Measurements from ENCODE around the gene KIF1C. TPM values are rescaled to one million over a fixed set of nuclear protein-coding genes. Genes with fewer than 3 reads are reported as not detected.
A peak's percentile ranks its signal among the peaks of the same experiment; 100 is the strongest.

The KIF1C gene
- polyA plus RNA-seq, 2 donors: 64.7 to 71.6 TPM

DNA sequence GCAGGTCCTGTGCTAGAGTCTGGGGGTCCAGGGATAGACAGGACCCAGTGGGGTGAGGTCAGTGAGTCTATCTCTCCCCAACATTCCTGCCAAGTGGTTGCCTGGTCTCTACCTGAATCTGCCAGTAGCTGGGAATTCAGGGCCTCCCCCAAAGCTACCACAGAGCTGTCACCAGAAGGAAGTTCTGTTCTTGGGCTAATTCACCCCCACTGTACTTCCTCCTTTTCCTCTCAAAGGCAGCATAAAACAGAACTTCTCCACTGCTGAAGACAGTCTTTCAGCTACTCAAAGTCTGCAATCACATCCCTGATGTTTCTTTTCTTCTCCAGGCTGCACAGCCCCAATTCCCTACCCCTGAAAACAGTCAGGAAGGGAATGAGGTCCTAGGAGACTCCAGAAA, 19.0 kb upstream of the KIF1C start:
- H3K36me3 ChIP-seq (ENCODE audit: control insufficient read depth in 2 of 2, insufficient read depth in 2 of 2, low read length in 1 of 2): peaks cover 20 to 39% of the 10 kb centered on the region in 2 donors
- H3K27me3 ChIP-seq (ENCODE audit: control insufficient read depth in 1 of 2, insufficient read depth in 2 of 2, low read length in 2 of 2): no peaks in the 10 kb centered on the region
- no peak overlapping the region for H3K4me3 ChIP-seq (ENCODE audit: low read depth in 1 of 2, low read length in 2 of 2)
- peaks cover 0 to 3% of the 10 kb centered on the region in 2 donors for H3K4me1 ChIP-seq (ENCODE audit: control insufficient read depth in 2 of 2, insufficient read depth in 2 of 2, low read length in 1 of 2)
- H3K9me3 ChIP-seq (ENCODE audit: control insufficient read depth in 2 of 2, insufficient read depth in 1 of 2, low read depth in 1 of 2, low read length in 1 of 2): no peaks in the 10 kb centered on the region
- H3K27ac ChIP-seq (ENCODE audit: low read depth in 2 of 2, low read length in 1 of 2): no peak overlapping the region

DNA sequence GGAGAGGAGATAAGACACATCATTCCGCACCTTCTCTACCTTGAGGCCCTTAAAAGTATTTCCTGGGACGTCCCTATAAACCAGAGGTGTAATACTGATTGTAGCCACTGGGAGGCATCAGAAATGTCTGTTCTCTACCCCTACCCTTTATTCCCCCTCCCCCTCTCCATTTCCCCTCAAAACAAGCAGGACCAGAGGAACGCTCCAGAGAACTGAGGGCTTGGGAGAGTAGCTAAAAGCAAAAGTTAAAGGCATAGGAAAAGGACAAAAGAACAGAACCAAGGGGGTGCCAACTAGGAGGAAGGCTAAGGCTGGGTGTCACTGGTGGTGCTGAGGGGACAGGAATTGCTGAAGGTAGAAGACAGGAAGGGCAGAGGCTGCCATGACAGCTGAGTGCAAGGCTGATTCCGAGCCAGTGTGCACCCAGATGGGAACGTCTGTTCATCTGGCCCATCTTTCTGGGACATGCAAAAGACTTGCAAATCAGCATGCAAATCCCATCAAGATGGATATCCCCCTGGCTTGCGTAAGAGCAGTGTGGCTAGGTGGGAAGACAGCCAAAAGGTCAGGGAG, 17.0 kb upstream of the KIF1C start:
- Histone ChIP-seq H3K27ac (ENCODE audit: low read depth in 2 of 2, low read length in 1 of 2) (no peak overlapping the region), H3K4me3 (ENCODE audit: low read depth in 1 of 2, low read length in 2 of 2) (no peak overlapping the region), H3K9me3 (ENCODE audit: control insufficient read depth in 2 of 2, insufficient read depth in 1 of 2, low read depth in 1 of 2, low read length in 1 of 2) (no peaks in the 10 kb centered on the region), H3K27me3 (ENCODE audit: control insufficient read depth in 1 of 2, insufficient read depth in 2 of 2, low read length in 2 of 2) (no peaks in the 10 kb centered on the region), H3K36me3 (ENCODE audit: control insufficient read depth in 2 of 2, insufficient read depth in 2 of 2, low read length in 1 of 2) (peaks cover 13 to 32% of the 10 kb centered on the region in 2 donors), H3K4me1 (ENCODE audit: control insufficient read depth in 2 of 2, insufficient read depth in 2 of 2, low read length in 1 of 2) (peaks cover 0 to 3% of the 10 kb centered on the region in 2 donors)
- 39 to 43% methylated on average over 6 of the region's 6 CpGs for WGBS, 2 donors

GRCh38 chr17:4982305-4982704, 15.4 kb upstream of the KIF1C start:
- no peak overlapping the region for H3K4me3 ChIP-seq (ENCODE audit: low read depth in 1 of 2, low read length in 2 of 2)
- no peaks in the 10 kb centered on the region for H3K27me3 ChIP-seq (ENCODE audit: control insufficient read depth in 1 of 2, insufficient read depth in 2 of 2, low read length in 2 of 2)
- no peaks in the 10 kb centered on the region for H3K9me3 ChIP-seq (ENCODE audit: control insufficient read depth in 2 of 2, insufficient read depth in 1 of 2, low read depth in 1 of 2, low read length in 1 of 2)
- peaks cover 0 to 3% of the 10 kb centered on the region in 2 donors for H3K4me1 ChIP-seq (ENCODE audit: control insufficient read depth in 2 of 2, insufficient read depth in 2 of 2, low read length in 1 of 2)
- H3K36me3 ChIP-seq (ENCODE audit: control insufficient read depth in 2 of 2, insufficient read depth in 2 of 2, low read length in 1 of 2): peaks cover 13 to 28% of the 10 kb centered on the region in 2 donors
- H3K27ac ChIP-seq (ENCODE audit: low read depth in 2 of 2, low read length in 1 of 2): no peak overlapping the region
- 69 to 78% methylated on average over 5 of the region's 5 CpGs for WGBS, 2 donors

- Histone ChIP-seq H3K27me3 (ENCODE audit: control insufficient read depth in 1 of 2, insufficient read depth in 2 of 2, low read length in 2 of 2) (no peaks in the 10 kb centered on the region), H3K27ac (ENCODE audit: low read depth in 2 of 2, low read length in 1 of 2) (peak overlapping the region; percentile 88), H3K36me3 (ENCODE audit: control insufficient read depth in 2 of 2, insufficient read depth in 2 of 2, low read length in 1 of 2) (peaks cover 0 to 6% of the 10 kb centered on the region in 2 donors), H3K9me3 (ENCODE audit: control insufficient read depth in 2 of 2, insufficient read depth in 1 of 2, low read depth in 1 of 2, low read length in 1 of 2) (no peaks in the 10 kb centered on the region), H3K4me3 (ENCODE audit: low read depth in 1 of 2, low read length in 2 of 2) (peak overlapping the region; percentile 75 to 94), H3K4me1 (ENCODE audit: control insufficient read depth in 2 of 2, insufficient read depth in 2 of 2, low read length in 1 of 2) (peaks cover 0 to 6% of the 10 kb centered on the region in 2 donors)
- WGBS, 2 donors: 28 to 30% methylated on average over 5 of the region's 5 CpGs
Observed at GRCh38 chr17:4986403-4986802, 11.3 kb upstream of the KIF1C start.

DNA sequence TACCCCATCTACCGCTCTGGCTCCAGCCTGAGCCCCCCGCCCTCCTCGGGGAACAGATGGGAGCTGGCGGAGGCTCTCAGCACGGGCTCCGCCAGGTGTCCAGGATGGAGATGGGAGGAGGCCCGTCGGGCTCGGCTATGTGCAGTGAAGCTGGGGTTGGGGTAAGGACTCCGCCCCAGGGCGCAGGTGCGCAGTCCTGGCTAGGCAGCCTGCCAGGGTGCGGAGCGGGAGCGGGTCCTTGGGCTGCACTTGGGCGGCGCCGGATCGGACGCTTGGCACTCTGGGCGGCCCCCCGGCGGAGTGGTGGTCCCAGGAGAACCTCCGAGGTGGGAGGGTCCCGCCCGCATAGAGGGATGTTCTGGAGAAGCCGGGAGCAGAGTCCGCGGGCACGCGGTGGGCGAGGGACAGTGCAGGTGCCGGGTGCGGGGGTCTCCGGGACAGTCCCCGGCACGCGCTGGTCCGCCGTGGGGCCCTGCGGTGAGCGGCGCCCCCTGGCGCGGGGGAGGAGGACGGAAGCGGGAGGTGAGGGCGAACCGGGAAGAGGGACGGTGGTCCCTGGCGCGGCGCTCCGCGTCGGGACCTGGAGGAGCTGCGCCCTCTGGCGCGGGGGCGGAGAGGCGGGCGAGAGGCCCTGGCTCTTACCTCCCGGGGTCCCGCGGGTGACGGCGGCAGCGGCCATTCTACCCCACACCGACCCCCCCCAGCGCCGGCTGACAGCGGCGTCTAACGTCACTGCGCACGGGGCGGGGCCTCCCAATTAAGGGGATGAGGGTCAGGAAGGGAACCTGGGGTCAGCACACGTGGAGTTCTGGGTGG, 10.6 kb upstream of the KIF1C start, which contains the start of gene CAMTA2:
Gene CAMTA2, minus strand, starts transcription at position 725 of the 816 bp plus-strand sequence. CDS start 1,453 bp downstream, outside the sequence.
- Histone ChIP-seq H3K4me3 (ENCODE audit: low read depth in 1 of 2, low read length in 2 of 2) (peak within 1 kb of the TSS; percentile 75 to 94), H3K9me3 (ENCODE audit: control insufficient read depth in 2 of 2, insufficient read depth in 1 of 2, low read depth in 1 of 2, low read length in 1 of 2) (no peaks in the 10 kb centered on the region), H3K4me1 (ENCODE audit: control insufficient read depth in 2 of 2, insufficient read depth in 2 of 2, low read length in 1 of 2) (peaks cover 0 to 6% of the 10 kb centered on the region in 2 donors), H3K36me3 (ENCODE audit: control insufficient read depth in 2 of 2, insufficient read depth in 2 of 2, low read length in 1 of 2) (peaks cover 0 to 5% of the 10 kb centered on the region in 2 donors), H3K27me3 (ENCODE audit: control insufficient read depth in 1 of 2, insufficient read depth in 2 of 2, low read length in 2 of 2) (no peaks in the 10 kb centered on the region), H3K27ac (ENCODE audit: low read depth in 2 of 2, low read length in 1 of 2) (peak within 1 kb of the TSS; percentile 88)
- WGBS, 2 donors: 0 to 1% methylated on average over 58 to 78 of the region's 78 CpGs

- whole genome bisulfite sequencing, 2 donors: 1 to 5% methylated on average over 30 of the region's 30 CpGs
- Histone ChIP-seq H3K27ac (ENCODE audit: low read depth in 2 of 2, low read length in 1 of 2) (peak overlapping the region; percentile 88), H3K4me1 (ENCODE audit: control insufficient read depth in 2 of 2, insufficient read depth in 2 of 2, low read length in 1 of 2) (peaks cover 0 to 6% of the 10 kb centered on the region in 2 donors), H3K36me3 (ENCODE audit: control insufficient read depth in 2 of 2, insufficient read depth in 2 of 2, low read length in 1 of 2) (no peaks in the 10 kb centered on the region), H3K27me3 (ENCODE audit: control insufficient read depth in 1 of 2, insufficient read depth in 2 of 2, low read length in 2 of 2) (no peaks in the 10 kb centered on the region), H3K4me3 (ENCODE audit: low read depth in 1 of 2, low read length in 2 of 2) (peak overlapping the region; percentile 75 to 94), H3K9me3 (ENCODE audit: control insufficient read depth in 2 of 2, insufficient read depth in 1 of 2, low read depth in 1 of 2, low read length in 1 of 2) (no peaks in the 10 kb centered on the region)
Observed at GRCh38 chr17:4987767-4988567, 9.8 kb upstream of the KIF1C start.

GRCh38 chr17:4994081-4994595, 3.6 kb upstream of the KIF1C start:
- Histone ChIP-seq H3K4me3 (ENCODE audit: low read depth in 1 of 2, low read length in 2 of 2) (no peak overlapping the region), H3K27me3 (ENCODE audit: control insufficient read depth in 1 of 2, insufficient read depth in 2 of 2, low read length in 2 of 2) (no peaks in the 10 kb centered on the region), H3K4me1 (ENCODE audit: control insufficient read depth in 2 of 2, insufficient read depth in 2 of 2, low read length in 1 of 2) (peaks cover 5 to 8% of the 10 kb centered on the region in 2 donors), H3K9me3 (ENCODE audit: control insufficient read depth in 2 of 2, insufficient read depth in 1 of 2, low read depth in 1 of 2, low read length in 1 of 2) (no peaks in the 10 kb centered on the region), H3K27ac (ENCODE audit: low read depth in 2 of 2, low read length in 1 of 2) (no peak overlapping the region), H3K36me3 (ENCODE audit: control insufficient read depth in 2 of 2, insufficient read depth in 2 of 2, low read length in 1 of 2) (no peaks in the 10 kb centered on the region)
- WGBS, 2 donors: 79 to 80% methylated on average over 6 of the region's 6 CpGs

DNA sequence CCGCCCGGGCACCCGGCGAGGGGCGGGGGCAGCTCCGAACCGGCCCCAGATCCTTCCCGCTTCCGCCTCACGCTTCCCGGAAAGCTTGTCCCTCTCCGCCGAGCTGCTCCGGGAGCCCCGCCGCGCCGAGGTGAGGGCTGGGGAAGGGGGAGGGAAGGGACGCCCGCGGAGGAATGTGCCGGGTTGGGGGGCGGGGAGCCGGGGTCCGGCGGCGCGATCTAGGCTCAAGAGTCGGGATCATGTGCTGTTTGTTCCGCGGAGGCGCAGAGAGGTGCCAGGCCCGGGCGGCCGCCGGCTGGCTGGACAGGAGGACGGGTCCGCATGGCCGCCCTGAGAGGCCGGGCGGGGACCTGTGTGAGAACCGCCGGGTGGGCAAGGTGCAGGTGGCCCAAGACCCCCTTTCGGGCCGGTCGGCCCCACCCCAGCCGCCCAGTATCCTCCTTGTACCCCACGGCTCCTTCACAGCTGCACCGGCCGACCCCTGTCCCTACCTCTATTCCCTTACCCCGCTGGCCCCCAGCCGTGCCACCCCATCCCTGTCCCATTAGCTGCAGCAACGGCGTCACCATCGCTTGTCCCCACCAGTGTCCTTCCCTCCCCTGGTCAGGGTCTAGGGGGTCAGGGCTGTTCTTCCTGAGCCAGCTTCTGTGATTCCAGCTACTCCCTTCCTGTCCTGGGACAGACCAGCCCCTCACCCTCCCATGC, 429 bp downstream of the KIF1C start:
- Histone ChIP-seq H3K4me1 (ENCODE audit: control insufficient read depth in 2 of 2, insufficient read depth in 2 of 2, low read length in 1 of 2) (peaks cover 14 to 18% of the 10 kb centered on the region in 2 donors), H3K4me3 (ENCODE audit: low read depth in 1 of 2, low read length in 2 of 2) (peak overlapping the region; percentile 84 to 86), H3K9me3 (ENCODE audit: control insufficient read depth in 2 of 2, insufficient read depth in 1 of 2, low read depth in 1 of 2, low read length in 1 of 2) (no peaks in the 10 kb centered on the region), H3K36me3 (ENCODE audit: control insufficient read depth in 2 of 2, insufficient read depth in 2 of 2, low read length in 1 of 2) (peaks cover 5 to 22% of the 10 kb centered on the region in 2 donors), H3K27me3 (ENCODE audit: control insufficient read depth in 1 of 2, insufficient read depth in 2 of 2, low read length in 2 of 2) (no peaks in the 10 kb centered on the region), H3K27ac (ENCODE audit: low read depth in 2 of 2, low read length in 1 of 2) (peak overlapping the region; percentile 97)
- WGBS, 2 donors: 1% methylated on average over 48 to 55 of the region's 55 CpGs
